Activated naive CD8-positive, alpha-beta T cell treated with anti-CD3 and anti-CD28 coated beads for 36 hours (primary cell): ENCODE results near the gene TNFRSF8. TPM values are rescaled to one million over a fixed set of nuclear protein-coding genes. Genes with fewer than 3 reads are reported as not detected.
"Not testable (repeated sequence)": the region's sequence is repeated elsewhere in the genome, so short reads cannot be mapped to it uniquely, and the experiment has no call there.

Experiments used
- DNase-seq: peaks from one replicate; pipeline ENCODE4 v3.0.0; 2021
- H3K27ac Mint-ChIP-seq: one replicate; pipeline ENCODE4 v1.8.0; 2022; ENCODE audit warnings: mild to moderate bottlenecking, moderate library complexity, mixed read lengths
- H3K27me3 Mint-ChIP-seq: one replicate; pipeline ENCODE4 v1.8.0; 2022; ENCODE audit warnings: mild to moderate bottlenecking, mixed read lengths
- H3K36me3 Mint-ChIP-seq: one replicate; pipeline ENCODE4 v1.8.0; 2021; ENCODE audit warnings: mild to moderate bottlenecking, mixed read lengths
- H3K4me1 Mint-ChIP-seq: one replicate; pipeline ENCODE4 v1.8.0; 2021; ENCODE audit warnings: mixed read lengths
- H3K4me3 Mint-ChIP-seq: one replicate; pipeline ENCODE4 v1.8.0; 2022; ENCODE audit warnings: mild to moderate bottlenecking, moderate library complexity, mixed read lengths
- H3K9me3 Mint-ChIP-seq: one replicate; pipeline ENCODE4 v1.8.0; 2022; ENCODE audit warnings: mixed read lengths
- total RNA-seq, 2 experiments: library from RNA; stranded (reverse); gene quantifications; one replicate each; pipeline ENCODE4 v1.2.3, GENCODE V29; 2021

TNFRSF8 gene
- total RNA-seq, 2 experiments from 2014 or later, result 1.9 to 2.6 TPM

GRCh38 chr1:12104417-12104816, 41.3 kb downstream of the TNFRSF8 start:
- Mint-ChIP-seq H3K27me3 (peaks cover 8% of the 10 kb centered on the region), H3K27ac (no peak overlapping the region), H3K4me1 (peaks cover 3% of the 10 kb centered on the region), H3K4me3 (no peak overlapping the region), H3K36me3 (no peaks in the 10 kb centered on the region), H3K9me3 (no peaks in the 10 kb centered on the region)
- DNase-seq, result no peak

- Mint-ChIP-seq H3K4me1 (peaks cover 3% of the 10 kb centered on the region), H3K36me3 (no peaks in the 10 kb centered on the region), H3K27me3 (peaks cover 8% of the 10 kb centered on the region), H3K9me3 (no peaks in the 10 kb centered on the region), H3K27ac (no peak overlapping the region), H3K4me3 (no peak overlapping the region)
- no peak for DNase-seq
Observed at GRCh38 chr1:12106153-12106552, 43.0 kb downstream of the TNFRSF8 start.

GRCh38 chr1:12106861-12107260, 43.8 kb downstream of the TNFRSF8 start:
- H3K4me1 Mint-ChIP-seq, H3K27me3 Mint-ChIP-seq: not testable (repeated sequence)

GRCh38 chr1:12107718-12108117, 44.6 kb downstream of the TNFRSF8 start:
- H3K4me3 Mint-ChIP-seq, result no peak overlapping the region
- H3K27ac Mint-ChIP-seq, result no peak overlapping the region
- no peak for DNase-seq
- no peaks in the 10 kb centered on the region for H3K36me3 Mint-ChIP-seq
- peaks cover 8% of the 10 kb centered on the region for H3K27me3 Mint-ChIP-seq
- peaks cover 1% of the 10 kb centered on the region for H3K4me1 Mint-ChIP-seq
- H3K9me3 Mint-ChIP-seq, result no peaks in the 10 kb centered on the region

More at GRCh38 chr1:12106861-12107260, 43.8 kb downstream of the TNFRSF8 start:
- not testable (repeated sequence) for H3K27ac Mint-ChIP-seq, H3K9me3 Mint-ChIP-seq, H3K4me3 Mint-ChIP-seq, H3K36me3 Mint-ChIP-seq
- peak; percentile 18 for DNase-seq

- H3K36me3 Mint-ChIP-seq, result no peaks in the 10 kb centered on the region
- H3K27ac Mint-ChIP-seq, result no peak overlapping the region
- peaks cover 8% of the 10 kb centered on the region for H3K27me3 Mint-ChIP-seq
- no peaks in the 10 kb centered on the region for H3K9me3 Mint-ChIP-seq
- peaks cover 9% of the 10 kb centered on the region for H3K4me1 Mint-ChIP-seq
- DNase-seq, result no peak
- no peak overlapping the region for H3K4me3 Mint-ChIP-seq
Observed at GRCh38 chr1:12109901-12110300, 46.8 kb downstream of the TNFRSF8 start.

- Mint-ChIP-seq H3K27me3 (no peaks in the 10 kb centered on the region), H3K4me3 (no peak overlapping the region), H3K9me3 (no peaks in the 10 kb centered on the region), H3K4me1 (peaks cover 9% of the 10 kb centered on the region), H3K27ac (no peak overlapping the region), H3K36me3 (no peaks in the 10 kb centered on the region)
- DNase-seq, result no peak
Observed at GRCh38 chr1:12111741-12112140, 48.6 kb downstream of the TNFRSF8 start.

- no peak for DNase-seq
- no peak overlapping the region for H3K4me3 Mint-ChIP-seq
- peaks cover 9% of the 10 kb centered on the region for H3K4me1 Mint-ChIP-seq
- H3K27me3 Mint-ChIP-seq, result no peaks in the 10 kb centered on the region
- no peaks in the 10 kb centered on the region for H3K36me3 Mint-ChIP-seq
- no peaks in the 10 kb centered on the region for H3K9me3 Mint-ChIP-seq
- H3K27ac Mint-ChIP-seq, result peak overlapping the region; percentile 1
Observed at GRCh38 chr1:12112711-12113161, 49.6 kb downstream of the TNFRSF8 start.

- Mint-ChIP-seq H3K36me3 (no peaks in the 10 kb centered on the region), H3K4me1 (peaks cover 12% of the 10 kb centered on the region), H3K9me3 (no peaks in the 10 kb centered on the region), H3K27ac (peak overlapping the region; percentile 1), H3K4me3 (no peak overlapping the region), H3K27me3 (no peaks in the 10 kb centered on the region)
- no peak for DNase-seq
Observed at GRCh38 chr1:12113433-12114339, 50.6 kb downstream of the TNFRSF8 start.

GRCh38 chr1:12114340-12114683, 51.2 kb downstream of the TNFRSF8 start:
- Mint-ChIP-seq H3K4me1 (peaks cover 12% of the 10 kb centered on the region), H3K36me3 (no peaks in the 10 kb centered on the region), H3K4me3 (no peak overlapping the region), H3K9me3 (no peaks in the 10 kb centered on the region), H3K27ac (no peak overlapping the region), H3K27me3 (no peaks in the 10 kb centered on the region)
- DNase-seq, result no peak

- Mint-ChIP-seq H3K9me3 (no peaks in the 10 kb centered on the region), H3K27me3 (no peaks in the 10 kb centered on the region), H3K4me3 (no peak overlapping the region), H3K4me1 (peaks cover 12% of the 10 kb centered on the region), H3K36me3 (no peaks in the 10 kb centered on the region), H3K27ac (no peak overlapping the region)
- DNase-seq, result no peak
Observed at GRCh38 chr1:12114916-12115315, 51.8 kb downstream of the TNFRSF8 start.

- Mint-ChIP-seq H3K4me1 (peaks cover 33% of the 10 kb centered on the region), H3K4me3 (no peak overlapping the region), H3K36me3 (no peaks in the 10 kb centered on the region), H3K9me3 (peaks cover 4% of the 10 kb centered on the region), H3K27ac (no peak overlapping the region), H3K27me3 (peaks cover 4% of the 10 kb centered on the region)
- DNase-seq, result no peak
Observed at GRCh38 chr1:12121212-12122003, 58.3 kb downstream of the TNFRSF8 start.

GRCh38 chr1:12123172-12123571, 60.1 kb downstream of the TNFRSF8 start:
- no peak overlapping the region for H3K27ac Mint-ChIP-seq
- H3K4me1 Mint-ChIP-seq, result peaks cover 51% of the 10 kb centered on the region
- H3K9me3 Mint-ChIP-seq, result peaks cover 4% of the 10 kb centered on the region
- peaks cover 4% of the 10 kb centered on the region for H3K27me3 Mint-ChIP-seq
- H3K4me3 Mint-ChIP-seq, result no peak overlapping the region
- DNase-seq, result no peak
- H3K36me3 Mint-ChIP-seq, result no peaks in the 10 kb centered on the region

- Mint-ChIP-seq H3K9me3 (peaks cover 4% of the 10 kb centered on the region), H3K36me3 (no peaks in the 10 kb centered on the region), H3K4me1 (peaks cover 59% of the 10 kb centered on the region), H3K27ac (peak overlapping the region; percentile 72), H3K4me3 (no peak overlapping the region), H3K27me3 (peaks cover 4% of the 10 kb centered on the region)
- DNase-seq, result peak; percentile 72
Observed at GRCh38 chr1:12124693-12125421, 61.8 kb downstream of the TNFRSF8 start.

- Mint-ChIP-seq H3K27ac (peak overlapping the region; percentile 96), H3K27me3 (peaks cover 4% of the 10 kb centered on the region), H3K36me3 (no peaks in the 10 kb centered on the region), H3K9me3 (no peaks in the 10 kb centered on the region), H3K4me1 (peaks cover 57% of the 10 kb centered on the region), H3K4me3 (no peak overlapping the region)
- no peak for DNase-seq
Observed at GRCh38 chr1:12125422-12126355, 62.6 kb downstream of the TNFRSF8 start.
